GM12891 (cell line): ENCODE data around the gene LPO.
A peak's percentile ranks its signal among the peaks of the same experiment; 100 is the strongest.

Source experiments
- DNase-seq: peaks from one replicate; pipeline ENCODE4 v3.0.0; 2011; ENCODE audit warnings: low spot score; ENCODE audit not compliant: insufficient read length
- FAIRE-seq: peaks from 2 replicates; lab custom pipeline; 2011; peaks lifted over from hg19 to GRCh38; lab: Jason Lieb, UNC
- PAX5 ChIP-seq: IDR thresholded peaks from 2 replicates; pipeline ENCODE4 v1.6.1; 2011; ENCODE audit warnings: low read length, moderate library complexity, mild to moderate bottlenecking; ENCODE audit not compliant: insufficient read depth, severe bottlenecking
- POLR2A ChIP-seq: IDR thresholded peaks from 2 replicates; pipeline ENCODE4 v1.6.1; 2011; ENCODE audit warnings: low read depth, low read length, control low read depth
- POLR2AphosphoS5 ChIP-seq: IDR thresholded peaks from 2 replicates; pipeline ENCODE4 v1.6.1; 2011; ENCODE audit warnings: low read depth, low read length, control low read depth
- POU2F2 ChIP-seq: IDR thresholded peaks from 2 replicates; pipeline ENCODE4 v1.6.1; 2011; ENCODE audit warnings: low read depth, mild to moderate bottlenecking, control low read depth, low read length, moderate library complexity
- SPI1 ChIP-seq: IDR thresholded peaks from 2 replicates; pipeline ENCODE4 v1.6.1; 2011; ENCODE audit warnings: low read depth, low read length, control low read depth
- TAF1 ChIP-seq: IDR thresholded peaks from 2 replicates; pipeline ENCODE4 v1.6.1; 2011; ENCODE audit warnings: low read depth, low read length, control low read depth

The LPO gene

DNA sequence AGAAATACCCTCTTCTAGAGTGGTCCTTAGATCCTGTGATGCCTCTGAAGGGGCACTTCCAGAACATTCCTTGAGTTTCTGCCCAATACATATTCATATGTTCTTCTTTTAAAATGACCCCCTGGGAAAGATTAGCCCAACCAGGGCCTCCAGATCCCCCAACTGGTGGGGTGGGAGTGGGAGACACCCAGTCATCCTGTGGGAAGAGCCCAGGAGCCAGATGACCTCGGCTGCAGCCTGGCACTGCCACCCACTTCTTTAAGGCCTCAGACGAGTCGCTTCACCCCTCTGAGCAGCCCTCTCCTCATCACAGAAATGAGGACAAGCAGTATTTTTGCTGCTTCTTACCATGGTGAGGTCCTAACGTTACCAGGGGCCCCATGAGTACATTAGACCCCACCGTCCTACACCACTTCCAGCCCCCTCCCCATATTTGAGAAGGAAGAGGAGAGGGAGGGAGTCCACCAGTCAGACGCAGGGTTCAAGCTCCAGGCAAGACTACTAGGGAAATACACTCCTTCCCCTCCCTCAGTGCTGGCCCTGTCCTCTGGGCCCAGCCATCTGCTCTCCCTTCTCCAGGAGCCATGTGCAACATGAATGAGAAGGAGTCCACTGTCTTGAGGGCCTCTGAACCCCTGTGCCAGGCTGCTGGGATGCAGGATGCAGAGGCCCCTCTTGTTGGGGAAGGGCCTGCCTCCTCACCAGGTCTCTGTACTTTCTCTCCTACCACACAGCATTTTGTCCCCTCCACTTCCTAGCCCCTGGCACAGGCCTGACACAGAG lies 30.6 kb downstream of the LPO start:
- DNase-seq (no peak), FAIRE-seq (no peak)
- no peak for TF ChIP-seq SPI1
- TF ChIP-seq POLR2A = no peak
- no peak for TF ChIP-seq PAX5
- TF ChIP-seq TAF1 = no peak
- TF ChIP-seq POLR2AphosphoS5 = no peak
- TF ChIP-seq POU2F2 = no peak

DNA sequence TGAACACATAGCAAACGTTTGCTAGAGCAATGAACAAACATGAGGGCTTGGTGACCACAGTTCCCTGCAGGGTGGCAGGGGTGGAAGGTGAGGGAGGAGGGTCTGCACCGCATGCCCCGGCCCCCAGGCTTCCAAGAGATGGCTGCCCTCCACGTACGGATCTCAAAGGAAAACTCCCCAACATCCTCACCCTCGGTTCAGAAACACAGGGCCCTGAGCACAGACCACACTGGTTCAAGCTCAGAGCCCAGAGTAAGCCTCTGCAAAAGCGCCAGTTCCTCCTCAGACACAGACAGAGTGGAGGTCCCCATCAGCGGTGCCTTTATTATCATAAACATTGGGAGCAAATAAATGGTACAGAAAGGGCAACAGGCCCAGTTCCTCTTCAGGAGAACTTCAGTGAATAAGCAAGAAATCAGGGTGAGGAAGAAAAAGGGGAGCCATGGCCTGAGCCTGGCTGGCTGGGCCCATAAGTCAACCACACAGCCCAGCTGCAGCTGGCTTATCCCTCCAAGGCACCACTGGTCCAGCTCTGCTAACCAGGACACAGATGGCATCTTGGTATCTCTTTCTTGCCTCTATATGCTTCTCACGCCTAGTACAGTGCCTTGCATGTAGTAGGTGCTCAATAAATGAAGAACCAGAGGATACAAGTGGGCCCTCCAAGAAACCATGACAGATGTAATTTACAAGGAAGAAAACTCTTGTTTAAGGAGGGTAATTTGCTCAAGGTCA lies 31.3 kb downstream of the LPO start:
- FAIRE-seq (no peak), DNase-seq (no peak)
- TF ChIP-seq POLR2AphosphoS5 (no peak), PAX5 (no peak), POLR2A (no peak), POU2F2 (no peak), SPI1 (no peak), TAF1 (no peak)

DNA sequence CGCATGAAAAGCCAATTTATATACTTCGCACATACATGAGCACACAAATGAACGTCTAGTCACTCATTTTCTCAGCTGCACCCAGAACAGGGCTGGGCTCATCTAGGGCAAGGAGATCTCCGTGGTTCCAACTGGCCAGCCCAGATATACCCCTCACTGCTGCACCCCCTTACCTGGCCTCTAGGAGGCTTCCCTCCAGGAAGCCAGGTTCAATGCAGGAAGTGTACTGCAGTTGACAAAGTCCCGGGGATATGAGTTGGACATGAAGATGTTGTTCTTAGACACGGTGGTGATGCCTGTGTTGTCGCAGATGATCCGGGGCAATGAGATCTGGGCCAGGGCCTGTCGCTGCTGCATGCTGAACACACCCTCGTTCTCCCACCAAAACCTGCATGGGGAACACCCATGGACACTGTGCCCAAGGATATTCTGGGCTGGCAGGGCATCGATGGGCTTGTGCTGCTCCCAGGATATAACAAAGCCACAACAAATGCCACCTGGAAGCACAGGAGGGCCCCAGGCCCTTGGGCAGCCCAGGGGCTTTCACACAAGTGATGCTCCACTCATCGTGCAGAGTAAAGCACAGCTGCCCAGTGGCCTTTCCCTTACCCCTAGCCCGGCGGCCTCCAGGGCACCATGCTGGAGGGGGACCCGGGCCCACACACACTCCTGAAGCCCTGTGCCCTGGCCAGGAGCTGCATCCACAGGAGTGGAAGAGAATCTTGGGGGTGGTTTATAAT lies 32.3 kb downstream of the LPO start:
- peak; percentile 23 for FAIRE-seq
- TF ChIP-seq TAF1 = no peak
- no peak for TF ChIP-seq SPI1
- no peak for TF ChIP-seq POLR2A
- no peak for TF ChIP-seq PAX5
- no peak for TF ChIP-seq POU2F2
- TF ChIP-seq POLR2AphosphoS5 = no peak
- DNase-seq = no peak

DNA sequence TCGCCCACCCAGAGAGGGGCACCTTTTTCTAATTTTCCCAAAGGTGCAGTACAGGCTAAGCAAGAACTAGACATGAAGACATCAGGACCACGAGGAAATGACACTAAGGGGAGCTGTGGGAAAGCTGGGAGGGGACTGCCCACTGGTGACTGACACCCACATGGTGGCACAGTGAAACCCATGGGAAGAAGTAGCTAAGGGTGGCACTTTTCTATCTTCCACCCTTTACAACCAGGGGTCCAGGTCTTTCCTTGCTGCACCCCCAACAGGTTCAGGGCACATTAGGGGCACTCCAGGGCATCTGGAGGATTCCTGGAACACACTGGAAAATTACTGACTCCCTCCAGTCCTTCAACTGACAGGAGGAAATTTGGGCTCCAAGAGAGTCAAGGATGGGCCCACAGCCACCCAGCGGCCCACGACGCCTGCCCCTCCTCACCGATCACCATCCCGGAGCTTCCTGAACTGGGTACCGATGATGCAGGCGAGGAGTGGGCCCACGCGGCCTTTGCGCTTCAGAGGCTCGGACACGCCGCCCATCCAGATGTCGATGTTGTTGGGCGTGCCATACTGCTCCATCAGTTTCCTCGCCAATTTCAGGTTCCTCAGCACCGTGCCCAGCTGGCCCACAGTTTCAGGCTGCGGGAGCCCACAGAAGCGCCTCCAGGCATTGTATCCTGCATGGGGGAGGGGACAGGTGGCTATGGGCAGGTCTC lies 33.0 kb downstream of the LPO start:
- TF ChIP-seq SPI1 (no peak), POLR2A (no peak), PAX5 (no peak), POU2F2 (no peak), POLR2AphosphoS5 (no peak), TAF1 (no peak)
- DNase-seq (no peak), FAIRE-seq (no peak)

- no peak for DNase-seq
- no peak for FAIRE-seq
- TF ChIP-seq POLR2A = no peak
- TF ChIP-seq TAF1 = no peak
- no peak for TF ChIP-seq SPI1
These were observed 34.2 kb downstream of the LPO start for GRCh38 chr17:58272367-58273280.

DNA sequence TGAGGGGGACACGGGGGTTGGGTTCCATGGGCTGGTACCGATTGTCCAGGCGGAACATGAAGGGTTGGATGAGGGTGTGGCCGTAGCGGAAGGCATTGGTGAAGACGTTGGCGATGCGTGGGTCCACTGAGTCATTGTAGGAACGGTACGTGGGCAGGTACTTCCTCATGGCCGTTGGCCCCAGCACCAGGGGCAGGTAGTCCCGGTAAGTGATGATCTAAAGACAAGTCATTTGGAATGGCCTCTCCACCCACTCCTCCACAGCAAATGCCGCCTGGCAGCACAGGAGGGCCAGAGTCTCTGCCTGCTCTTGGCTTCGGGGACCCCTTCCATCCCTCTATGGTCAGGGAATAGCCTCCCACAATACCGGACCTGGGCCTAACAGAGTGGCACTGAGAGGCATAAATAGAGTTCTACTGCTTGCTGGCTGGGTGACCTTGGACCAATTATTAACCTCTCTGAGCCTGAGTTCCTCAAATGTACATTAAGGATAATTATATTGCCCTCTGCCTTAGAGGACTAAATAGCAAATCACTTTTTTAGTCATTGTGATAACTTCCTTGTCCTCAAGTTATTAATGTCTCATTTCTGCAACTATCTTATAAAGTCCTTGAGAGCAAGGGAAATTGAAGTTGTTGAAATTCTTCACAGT lies 35.2 kb downstream of the LPO start:
- TF ChIP-seq SPI1 (peak; percentile 67), TAF1 (no peak)
- peak; percentile 87 for FAIRE-seq
- DNase-seq = no peak

- DNase-seq (no peak), FAIRE-seq (no peak)
- TF ChIP-seq POLR2AphosphoS5 = no peak
- no peak for TF ChIP-seq SPI1
These were observed 37.0 kb downstream of the LPO start for GRCh38 chr17:58275417-58275816.

- TF ChIP-seq TAF1 = no peak
- no peak for TF ChIP-seq POLR2AphosphoS5
- TF ChIP-seq POU2F2 = no peak
- TF ChIP-seq POLR2A = no peak
- TF ChIP-seq SPI1 = no peak
- TF ChIP-seq PAX5 = no peak
- no peak for FAIRE-seq
- DNase-seq = no peak
These were observed 38.0 kb downstream of the LPO start for GRCh38 chr17:58276423-58276822.

GRCh38 chr17:58277107-58277801 lies 38.9 kb downstream of the LPO start:
- TF ChIP-seq POLR2A (no peak), POLR2AphosphoS5 (no peak), TAF1 (no peak), PAX5 (no peak), SPI1 (no peak), POU2F2 (no peak)
- FAIRE-seq (peak; percentile 33), DNase-seq (no peak)
